Bronchial epithelial cell (primary cell): ENCODE results near the gene DMRTB1. TPM values are rescaled to one million over a fixed set of nuclear protein-coding genes. Genes with fewer than 3 reads are reported as not detected.
A peak's percentile ranks its signal among the peaks of the same experiment; 100 is the strongest.

ENCODE experiments used
- DNase-seq: peaks from one replicate; pipeline ENCODE4 v3.0.0-alpha.2; 2010; ENCODE audit warnings: low read depth
- FAIRE-seq: peaks from 2 replicates; lab custom pipeline; 2011; peaks lifted over from hg19 to GRCh38; lab: Jason Lieb, UNC
- H3K27me3 ChIP-seq: 2 replicates; pipeline ENCODE4 v1.5.1; 2011; ENCODE audit warnings: low read length; ENCODE audit not compliant: control insufficient read depth, insufficient read depth
- H3K36me3 ChIP-seq: 2 replicates; pipeline ENCODE4 v1.5.1; 2011; ENCODE audit warnings: low read length; ENCODE audit not compliant: control insufficient read depth, insufficient read depth
- H3K4me3 ChIP-seq: 2 replicates; pipeline ENCODE4 v1.5.1; 2011; ENCODE audit warnings: mild to moderate bottlenecking, low read depth, low read length, control low read depth
- total RNA-seq: library from RNA; depleted of rRNA; stranded (reverse); fragments of >200 nt; gene quantifications from 2 replicates; pipeline ENCODE4 v1.2.1, GENCODE V29; 2014
- TF ChIP-seq, protein P1 (sequence below): IDR thresholded peaks from 2 replicates; pipeline ENCODE4 v1.5.1; 2011; ENCODE audit warnings: mild to moderate bottlenecking, moderate library complexity, low read length, control low read depth, inconsistent platforms; ENCODE audit not compliant: insufficient read depth, severe bottlenecking

DMRTB1 gene
- total RNA-seq, 1 donor from 2014 or later, result not detected

GRCh38 chr1:53449021-53449420, 10.2 kb upstream of the DMRTB1 start:
- Histone ChIP-seq H3K36me3 (no peaks in the 10 kb centered on the region), H3K27me3 (peaks cover 5% of the 10 kb centered on the region), H3K4me3 (no peak overlapping the region)
- DNase-seq (peak; percentile 15), FAIRE-seq (no peak)
- TF ChIP-seq, protein P1, sequence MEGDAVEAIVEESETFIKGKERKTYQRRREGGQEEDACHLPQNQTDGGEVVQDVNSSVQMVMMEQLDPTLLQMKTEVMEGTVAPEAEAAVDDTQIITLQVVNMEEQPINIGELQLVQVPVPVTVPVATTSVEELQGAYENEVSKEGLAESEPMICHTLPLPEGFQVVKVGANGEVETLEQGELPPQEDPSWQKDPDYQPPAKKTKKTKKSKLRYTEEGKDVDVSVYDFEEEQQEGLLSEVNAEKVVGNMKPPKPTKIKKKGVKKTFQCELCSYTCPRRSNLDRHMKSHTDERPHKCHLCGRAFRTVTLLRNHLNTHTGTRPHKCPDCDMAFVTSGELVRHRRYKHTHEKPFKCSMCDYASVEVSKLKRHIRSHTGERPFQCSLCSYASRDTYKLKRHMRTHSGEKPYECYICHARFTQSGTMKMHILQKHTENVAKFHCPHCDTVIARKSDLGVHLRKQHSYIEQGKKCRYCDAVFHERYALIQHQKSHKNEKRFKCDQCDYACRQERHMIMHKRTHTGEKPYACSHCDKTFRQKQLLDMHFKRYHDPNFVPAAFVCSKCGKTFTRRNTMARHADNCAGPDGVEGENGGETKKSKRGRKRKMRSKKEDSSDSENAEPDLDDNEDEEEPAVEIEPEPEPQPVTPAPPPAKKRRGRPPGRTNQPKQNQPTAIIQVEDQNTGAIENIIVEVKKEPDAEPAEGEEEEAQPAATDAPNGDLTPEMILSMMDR, result no peak

DNA sequence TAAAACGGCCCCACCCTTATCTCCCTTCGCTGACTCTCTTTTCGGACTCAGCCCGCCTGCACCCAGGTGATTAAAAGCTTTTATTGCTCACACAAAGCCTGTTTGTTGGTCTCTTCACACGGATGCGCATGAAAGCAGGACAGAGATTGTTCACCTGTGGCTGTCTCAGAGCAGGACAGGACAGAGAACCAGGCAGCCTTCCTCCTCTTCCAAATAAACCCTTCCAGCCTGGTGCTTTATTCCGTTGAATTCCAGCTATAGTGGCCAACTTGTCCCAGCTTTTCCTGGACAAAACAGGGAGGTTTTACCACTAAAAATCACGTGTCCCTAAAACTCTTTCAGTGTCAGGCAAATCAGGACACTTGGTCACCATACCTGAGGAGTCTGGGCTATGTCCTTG, 9.5 kb upstream of the DMRTB1 start:
- Histone ChIP-seq H3K4me3 (no peak overlapping the region), H3K27me3 (peaks cover 5% of the 10 kb centered on the region), H3K36me3 (no peaks in the 10 kb centered on the region)
- FAIRE-seq (no peak), DNase-seq (no peak)
- TF ChIP-seq, protein P1, result no peak

DNA sequence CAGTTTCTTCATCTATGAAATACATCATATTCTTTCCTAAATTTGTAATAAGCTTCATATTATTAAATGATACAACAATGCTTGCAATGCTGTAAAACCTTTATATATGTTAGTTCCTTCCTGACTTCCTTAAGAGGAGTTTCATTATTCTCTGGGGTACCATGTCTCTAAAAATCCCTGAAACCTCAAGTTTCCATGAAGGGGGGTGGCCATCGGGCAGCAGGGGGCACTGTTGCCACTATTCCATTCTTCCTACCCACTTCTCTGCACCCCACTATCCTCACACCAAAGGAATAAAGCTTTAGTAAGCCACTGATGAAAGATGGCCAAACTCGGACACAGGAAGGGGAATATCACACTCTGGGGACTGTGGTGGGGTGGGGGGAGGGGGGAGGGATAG, 9.0 kb upstream of the DMRTB1 start:
- TF ChIP-seq, protein P1, result peak; percentile 30
- FAIRE-seq (no peak), DNase-seq (no peak)
- H3K36me3 ChIP-seq, result no peaks in the 10 kb centered on the region
- peaks cover 5% of the 10 kb centered on the region for H3K27me3 ChIP-seq
- H3K4me3 ChIP-seq, result no peak overlapping the region

DNA sequence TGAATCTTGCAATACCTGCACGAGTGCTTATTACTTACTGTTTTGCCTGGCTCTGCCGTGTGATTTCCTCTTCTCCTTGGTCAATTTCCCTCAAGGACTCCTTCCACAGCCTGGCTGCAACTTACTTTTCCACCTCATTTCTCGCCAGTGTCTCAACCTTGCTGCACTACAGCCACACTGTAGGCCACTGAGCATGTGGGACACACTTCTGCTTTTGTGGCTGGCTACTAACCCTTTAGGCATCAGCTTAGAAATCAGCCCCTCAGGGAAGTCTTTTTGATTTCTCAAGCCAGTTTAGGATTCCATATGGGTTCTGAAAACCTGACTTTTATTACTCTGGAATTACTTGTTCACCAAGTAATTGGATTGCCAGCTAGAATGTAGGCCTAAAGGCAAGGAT, 5.2 kb upstream of the DMRTB1 start:
- H3K4me3 ChIP-seq, result no peak overlapping the region
- DNase-seq (no peak), FAIRE-seq (no peak)
- peaks cover 5% of the 10 kb centered on the region for H3K27me3 ChIP-seq
- no peaks in the 10 kb centered on the region for H3K36me3 ChIP-seq
- TF ChIP-seq, protein P1, result no peak

DNA sequence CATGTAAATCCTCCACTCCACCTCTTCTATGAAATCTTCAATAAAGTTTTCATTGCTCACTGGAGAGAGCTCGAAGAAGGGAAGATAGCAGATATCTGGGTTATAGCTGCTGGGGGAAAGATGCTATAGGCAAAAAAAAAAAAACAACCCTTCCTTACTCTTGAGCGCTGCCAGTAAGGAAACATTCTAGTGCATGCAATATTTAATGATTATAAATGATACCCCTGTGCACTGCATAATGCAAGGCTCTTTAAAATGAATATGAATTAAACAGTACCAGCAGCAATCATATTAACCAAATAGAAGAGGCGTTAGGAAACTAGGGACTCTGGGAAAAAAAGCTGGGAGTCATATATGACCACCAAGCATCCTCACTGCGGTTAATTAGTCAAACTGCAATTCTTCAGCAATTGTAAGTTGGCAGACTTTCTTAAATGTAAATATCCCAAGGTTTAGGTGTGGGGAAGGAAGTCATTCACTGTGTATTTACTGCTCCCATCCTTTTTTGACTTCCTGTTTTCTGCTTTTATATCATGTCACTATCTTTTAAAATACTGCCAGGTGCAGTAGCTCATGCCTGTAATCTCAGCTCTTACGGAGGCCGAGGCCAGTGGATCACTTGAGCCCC, 3.7 kb upstream of the DMRTB1 start:
- no peak for FAIRE-seq
- DNase-seq, result no peak
- TF ChIP-seq, protein P1, result no peak
- H3K4me3 ChIP-seq, result no peak overlapping the region
- H3K27me3 ChIP-seq, result peaks cover 2% of the 10 kb centered on the region
- no peaks in the 10 kb centered on the region for H3K36me3 ChIP-seq

DNA sequence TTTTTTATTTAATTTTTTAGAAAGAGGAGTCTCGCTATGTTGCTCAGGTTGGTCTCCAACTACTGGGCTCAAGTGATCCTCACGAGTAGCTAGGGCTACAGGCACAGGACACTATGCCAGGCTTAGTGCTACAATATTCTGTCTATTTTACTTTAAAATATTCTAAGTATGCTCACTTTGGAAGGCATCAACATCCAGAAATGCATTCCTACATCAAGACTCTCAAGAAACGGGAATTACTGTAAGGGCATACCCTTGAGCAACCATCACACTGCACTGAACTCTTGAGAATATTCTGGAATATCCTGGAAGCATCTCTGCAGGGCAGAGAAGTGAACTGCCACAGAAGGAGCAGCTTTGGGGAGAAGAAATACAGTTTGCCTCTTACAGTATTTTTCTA, 565 bp upstream of the DMRTB1 start:
- FAIRE-seq (no peak), DNase-seq (no peak)
- Histone ChIP-seq H3K27me3 (peaks cover 2% of the 10 kb centered on the region), H3K4me3 (no peak overlapping the region), H3K36me3 (no peaks in the 10 kb centered on the region)
- TF ChIP-seq, protein P1, result no peak
